ENCODE data around the gene NFIB.

The NFIB gene

GRCh38 chr9:14151451-14151850 lies 162.5 kb downstream of the NFIB start:
- no peak for DNase-seq (ENCODE audit: low read depth)

DNA sequence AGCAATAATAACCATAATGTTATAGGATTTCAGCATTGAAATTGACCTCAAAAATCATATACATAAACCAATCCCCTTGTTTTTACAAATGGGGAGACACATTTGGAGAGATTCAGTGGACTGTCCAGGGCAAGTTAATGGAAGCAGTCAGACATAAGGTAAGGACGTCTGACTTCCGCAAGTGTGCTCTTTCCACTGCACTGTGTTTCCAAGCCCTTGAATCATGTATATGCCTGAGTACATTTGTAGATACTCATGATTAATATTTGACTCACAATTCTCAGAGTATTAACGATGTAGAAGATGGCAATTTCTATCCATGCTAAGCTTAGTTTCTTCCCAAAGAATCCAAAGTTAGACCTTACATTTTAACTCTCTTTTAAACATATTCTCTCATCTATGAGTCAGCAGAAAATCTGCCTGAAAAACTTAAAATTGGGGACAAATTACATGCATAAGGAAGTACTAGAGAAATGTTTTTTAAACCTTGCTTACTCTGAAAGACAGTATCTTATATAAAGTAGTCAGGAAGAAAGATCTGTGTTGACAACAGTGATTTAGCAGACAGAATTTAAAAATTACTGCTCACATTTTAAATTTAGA lies 165.3 kb downstream of the NFIB start:
- no peak for DNase-seq (ENCODE audit: low read depth)

GRCh38 chr9:14147738-14148137 lies 166.2 kb downstream of the NFIB start:
- DNase-seq (ENCODE audit: low read depth), result no peak

DNA sequence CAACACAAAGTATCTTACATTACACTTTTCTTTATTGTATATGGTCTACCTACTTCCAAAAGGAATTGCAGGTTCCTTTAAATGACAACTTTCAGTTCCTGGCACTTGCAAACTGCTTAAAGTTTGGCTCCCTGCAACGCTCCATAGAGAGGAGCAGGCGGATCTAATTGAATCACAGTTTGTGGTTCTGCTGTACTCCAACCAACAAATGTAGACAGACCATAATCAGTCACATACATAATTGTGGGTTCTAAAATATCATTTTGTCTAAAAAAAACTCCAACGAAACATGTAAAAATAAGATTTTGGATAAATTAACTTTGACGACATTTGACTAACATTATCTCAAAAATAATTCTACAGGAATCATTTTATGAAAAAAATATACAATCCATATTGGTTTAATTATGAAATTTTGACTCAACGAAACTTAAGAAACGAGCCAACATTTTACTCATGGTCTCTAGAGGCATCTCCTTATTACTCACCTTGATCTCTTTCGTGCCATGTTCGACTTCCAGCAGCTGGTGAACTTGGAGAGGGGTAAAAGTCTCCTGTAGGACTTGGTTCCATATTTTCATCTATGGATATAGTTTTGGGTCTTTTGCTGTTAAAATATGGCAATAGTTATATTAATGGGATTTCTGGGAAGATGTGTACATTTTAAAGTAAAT lies 167.6 kb downstream of the NFIB start:
- no peak for DNase-seq (ENCODE audit: low read depth)

DNA sequence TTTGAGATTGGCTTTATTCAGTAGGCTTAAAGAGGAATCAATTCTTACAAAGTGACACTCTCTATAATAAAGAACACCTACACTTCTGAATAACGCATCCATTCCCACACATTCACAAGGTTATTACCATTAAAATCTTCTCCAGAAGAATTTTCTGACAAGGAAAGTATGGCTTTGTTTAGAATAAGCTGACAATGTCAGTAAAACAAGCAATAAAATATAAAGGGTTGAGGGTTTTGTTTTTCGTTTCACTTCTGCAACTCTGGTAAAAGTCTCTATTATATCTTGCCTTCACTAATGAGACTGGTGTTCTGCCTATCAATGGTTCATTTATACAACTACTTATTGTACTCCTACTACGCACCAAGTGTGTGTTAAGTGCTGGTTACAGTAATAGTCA lies 169.7 kb downstream of the NFIB start:
- no peak for DNase-seq (ENCODE audit: low read depth)

GRCh38 chr9:14141699-14142098 lies 172.2 kb downstream of the NFIB start:
- no peak for DNase-seq (ENCODE audit: low read depth)

DNA sequence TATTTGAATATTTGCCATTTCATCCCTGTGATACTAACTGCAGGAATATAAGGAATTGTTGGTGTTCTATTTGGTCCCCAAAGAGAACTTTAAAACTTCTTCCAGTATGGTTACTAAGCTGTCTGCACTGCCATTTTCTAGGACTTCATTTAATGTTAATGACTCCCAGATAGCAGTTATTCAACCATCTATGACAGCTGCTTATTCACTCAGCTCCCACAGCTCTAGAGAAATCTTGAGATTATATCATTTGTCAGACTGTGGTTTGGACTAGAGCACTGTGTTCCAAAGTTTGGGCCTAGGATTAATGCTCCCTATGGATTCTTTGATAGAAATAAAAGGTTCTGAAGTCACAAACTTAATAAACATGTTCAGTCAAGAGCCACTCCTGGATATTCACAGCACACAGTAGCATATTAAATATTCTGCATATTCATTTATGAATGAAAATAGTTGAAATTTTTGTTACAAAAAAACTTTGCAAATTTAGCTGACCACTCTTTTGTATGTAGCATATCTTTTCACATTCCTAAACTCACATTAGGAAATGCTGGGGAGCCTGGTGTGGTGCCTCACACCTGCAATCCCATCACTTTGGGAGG lies 173.7 kb downstream of the NFIB start:
- DNase-seq (ENCODE audit: low read depth), result no peak

DNA sequence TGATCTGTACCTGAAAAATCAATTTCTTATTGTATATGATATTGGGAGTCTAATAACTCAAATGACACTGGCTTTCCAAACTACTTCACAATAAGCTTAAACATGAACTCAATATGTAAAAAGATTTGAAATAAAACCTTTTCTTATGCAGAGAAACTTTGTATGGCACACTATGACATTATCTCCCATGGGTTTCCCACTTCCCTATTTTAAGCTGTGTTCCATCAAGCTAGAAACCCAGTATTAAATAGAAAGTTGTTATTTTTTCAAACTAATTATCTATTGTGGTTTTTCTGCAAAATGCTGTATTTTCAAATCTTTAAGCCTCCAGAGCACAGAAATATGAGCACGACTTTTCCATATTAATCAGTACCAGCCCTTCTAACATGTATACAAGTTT lies 174.7 kb downstream of the NFIB start:
- no peak for DNase-seq (ENCODE audit: low read depth)

GRCh38 chr9:14136646-14137370 lies 177.1 kb downstream of the NFIB start:
- DNase-seq (ENCODE audit: low read depth), result no peak

DNA sequence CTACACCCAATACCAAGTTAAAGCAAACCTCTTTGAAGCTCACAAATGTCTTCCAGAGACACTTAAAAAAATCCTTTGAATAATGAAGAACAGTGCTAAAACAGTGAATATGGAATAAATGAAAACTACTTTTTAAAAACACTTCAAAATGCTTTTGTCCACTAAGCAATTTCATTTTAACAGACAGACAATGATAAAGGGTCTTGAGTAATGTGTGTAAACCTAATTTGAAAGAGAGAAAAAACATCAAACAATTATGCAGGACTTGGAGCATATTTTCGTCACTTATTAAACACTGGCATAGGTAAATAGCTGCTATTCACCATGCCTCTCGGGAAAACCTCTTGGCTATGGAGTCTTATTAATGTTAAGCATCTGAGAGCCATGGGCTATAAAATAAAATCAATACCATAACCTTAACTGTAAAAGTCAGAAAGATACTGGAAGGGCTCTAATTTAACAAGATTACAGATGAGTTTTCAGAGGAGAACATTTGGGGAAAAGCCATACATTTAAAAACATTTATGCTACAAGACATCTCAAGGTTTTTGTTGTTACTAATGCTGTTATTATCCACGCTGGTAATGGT lies 177.8 kb downstream of the NFIB start:
- no peak for DNase-seq (ENCODE audit: low read depth)

DNA sequence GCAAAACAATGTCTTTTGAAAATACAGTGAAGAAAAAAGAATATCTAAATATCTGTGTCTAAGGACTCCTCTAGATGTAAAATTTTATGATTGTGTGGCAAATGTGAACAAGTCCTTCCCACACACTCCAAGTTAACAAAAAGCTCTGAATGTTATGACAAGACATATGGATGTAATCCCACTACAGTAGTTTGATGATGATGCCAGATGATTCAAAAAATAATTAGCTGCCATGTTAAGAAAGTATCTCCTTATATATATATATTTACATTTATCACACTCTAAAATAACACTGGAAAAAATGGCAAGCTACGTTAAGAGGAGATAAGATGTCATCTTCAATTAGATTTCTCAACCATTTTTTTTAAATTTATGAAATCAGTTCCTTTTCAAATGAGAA lies 178.5 kb downstream of the NFIB start:
- no peak for DNase-seq (ENCODE audit: low read depth)

DNA sequence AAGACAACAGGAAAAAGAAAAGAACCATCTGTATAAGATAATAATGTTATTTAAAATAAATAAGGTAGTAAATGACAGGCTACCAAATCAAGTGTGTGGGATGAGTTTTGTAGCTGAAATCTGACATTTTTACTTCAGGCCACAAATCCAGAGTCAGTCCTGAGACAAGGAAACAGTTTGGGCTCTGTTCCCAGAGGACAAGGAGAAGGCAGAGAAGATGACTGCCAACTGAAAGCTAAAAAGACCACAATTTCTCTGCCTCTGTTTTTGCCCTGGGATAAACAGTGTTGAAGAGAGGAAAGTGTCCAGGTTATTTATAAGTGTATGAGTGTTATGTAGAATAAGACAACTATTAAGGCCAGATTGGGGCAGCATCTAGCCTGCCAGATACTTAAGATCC lies 180.5 kb downstream of the NFIB start:
- no peak for DNase-seq (ENCODE audit: low read depth)

DNA sequence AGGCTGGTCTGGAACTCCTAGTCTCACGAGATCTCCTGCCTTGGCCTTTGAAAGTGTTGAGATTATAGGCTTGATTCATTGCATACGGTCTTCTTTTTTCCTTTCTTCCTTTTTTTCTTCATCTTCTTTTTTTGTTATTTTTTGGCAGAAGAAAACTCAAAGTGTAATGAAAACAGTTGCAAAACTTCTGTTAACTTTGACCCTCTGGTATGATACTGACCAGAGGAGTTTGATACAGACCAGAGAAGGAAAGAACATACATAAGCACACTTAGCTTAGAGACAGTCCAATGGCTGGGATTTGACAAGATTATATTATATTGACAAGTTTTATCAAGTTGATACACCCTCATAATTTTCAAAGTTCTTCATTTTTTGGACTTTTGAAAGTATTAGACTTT lies 181.2 kb downstream of the NFIB start:
- no peak for DNase-seq (ENCODE audit: low read depth)

- DNase-seq (ENCODE audit: low read depth), result no peak
Observed at GRCh38 chr9:14131356-14132088, 182.4 kb downstream of the NFIB start.

- DNase-seq (ENCODE audit: low read depth), result no peak
Observed at GRCh38 chr9:14127656-14128055, 186.3 kb downstream of the NFIB start.

DNA sequence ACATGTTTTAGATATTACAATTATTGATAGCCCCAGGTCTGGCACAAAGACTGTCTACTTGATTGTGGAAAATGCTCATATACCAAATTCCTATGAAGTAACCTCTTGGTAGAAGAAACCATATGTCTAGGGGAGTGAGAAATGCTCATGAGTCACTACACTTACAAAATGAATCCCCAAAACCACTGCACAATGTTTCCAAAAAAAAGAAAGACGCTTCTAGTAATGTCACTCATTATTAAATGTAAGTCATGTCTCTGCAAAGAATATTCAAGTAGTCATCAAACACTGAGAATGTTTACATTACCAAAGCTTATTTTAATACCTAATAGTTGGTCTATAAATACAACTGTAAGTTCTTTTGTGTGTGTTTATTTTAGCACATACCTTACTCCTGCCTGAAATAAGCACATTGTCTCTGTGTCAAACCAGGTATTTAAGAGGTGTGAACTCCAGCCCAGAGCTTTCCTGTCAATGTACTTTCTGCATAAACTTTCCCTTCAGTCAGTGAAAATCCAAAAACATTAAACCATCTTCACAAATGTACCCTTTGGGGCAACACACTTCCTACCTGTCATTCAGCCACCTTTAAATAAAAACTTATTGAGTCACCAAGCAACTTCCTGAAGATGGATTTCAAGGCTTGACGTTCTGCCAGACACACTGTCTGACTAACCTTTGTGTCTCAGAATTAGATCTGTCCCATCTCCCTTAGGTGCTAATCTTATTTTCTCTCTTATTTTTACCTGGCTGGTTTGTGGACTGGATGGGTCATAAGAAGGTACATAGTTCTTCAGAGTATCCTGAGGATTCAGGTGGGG lies 194.0 kb downstream of the NFIB start:
- DNase-seq (ENCODE audit: low read depth), result no peak

DNA sequence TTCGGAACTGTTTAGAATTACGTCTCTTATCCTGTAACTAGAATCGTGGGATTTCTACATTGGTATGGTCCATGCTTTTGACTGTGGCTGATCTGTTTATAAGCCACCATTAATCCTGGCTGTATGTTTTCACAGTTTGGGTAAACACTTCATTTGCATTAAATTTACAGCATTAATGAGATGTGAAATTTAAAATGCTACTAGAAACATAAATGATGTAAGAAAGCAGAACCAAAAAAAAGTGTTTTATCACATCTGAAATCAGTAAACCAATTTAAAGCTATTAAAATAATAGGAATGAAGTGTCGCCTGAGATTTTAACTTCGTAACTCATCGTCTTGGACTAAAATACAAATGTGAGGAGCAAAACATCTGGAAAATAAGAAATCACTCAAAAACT lies 201.7 kb downstream of the NFIB start:
- no peak for DNase-seq (ENCODE audit: low read depth)

GRCh38 chr9:14111696-14112095 lies 202.2 kb downstream of the NFIB start:
- DNase-seq (ENCODE audit: low read depth), result no peak

- no peak for DNase-seq (ENCODE audit: low read depth)
Observed at GRCh38 chr9:14107977-14108376, 206.0 kb downstream of the NFIB start.

DNA sequence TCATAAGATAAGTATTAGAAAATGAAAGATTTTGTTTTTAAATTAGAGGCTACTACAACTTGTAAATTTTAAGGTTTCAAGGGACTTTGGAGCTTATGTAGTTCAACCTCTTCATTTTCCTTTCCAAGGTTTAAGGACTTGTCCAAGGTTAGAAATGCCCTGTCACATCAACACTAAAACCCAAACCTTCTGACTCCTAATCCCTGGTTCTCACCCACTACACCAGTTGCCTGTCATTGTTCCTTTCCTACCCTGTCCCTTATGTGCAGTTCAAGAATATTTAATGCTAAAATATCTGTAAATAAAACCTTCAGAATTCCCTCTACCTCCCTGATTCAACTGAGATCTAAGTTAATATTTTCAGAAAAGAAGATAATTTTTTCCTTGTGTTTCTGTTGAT lies 206.4 kb downstream of the NFIB start:
- DNase-seq (ENCODE audit: low read depth), result no peak

GRCh38 chr9:14106699-14107098 lies 207.2 kb downstream of the NFIB start:
- DNase-seq (ENCODE audit: low read depth), result no peak
